ES-I3 (cell line): ENCODE measurements around the gene SMIM38.

Source experiments
- H3K36me3 ChIP-seq: 2 replicates; pipeline ENCODE4 v1.6.1; 2013; ENCODE audit warnings: mild to moderate bottlenecking, low read length, control low read depth, moderate library complexity; ENCODE audit not compliant: insufficient read depth
- H3K4me1 ChIP-seq: 2 replicates; pipeline ENCODE4 v1.6.1; 2013; ENCODE audit warnings: mild to moderate bottlenecking, control low read depth, low read length; ENCODE audit not compliant: insufficient read depth
- H3K9ac ChIP-seq: 2 replicates; pipeline ENCODE4 v1.6.1; 2013; ENCODE audit warnings: low read depth, mild to moderate bottlenecking, low read length, moderate library complexity
- H3K9me3 ChIP-seq: 2 replicates; pipeline ENCODE4 v1.6.1; 2013; ENCODE audit warnings: mild to moderate bottlenecking, low read length, moderate library complexity; ENCODE audit not compliant: control insufficient read depth, insufficient read depth

The SMIM38 gene

GRCh38 chr11:69155302-69156234, at the start of gene SMIM38:
Gene SMIM38, plus strand, starts transcription at chr11:69155935. Its CDS starts 1,912 bp downstream, at chr11:69157847.
- Histone ChIP-seq H3K9me3 (no peaks in the 10 kb centered on the region; the same call in 1 of the 2 replicates), H3K4me1 (peaks cover 23% of the 10 kb centered on the region), H3K9ac (no peak within 1 kb of the TSS), H3K36me3 (no peaks in the 10 kb centered on the region; the same call in 1 of the 2 replicates)

- no peak overlapping the region for H3K9ac ChIP-seq
- H3K9me3 ChIP-seq, result no peaks in the 10 kb centered on the region
- H3K4me1 ChIP-seq, result peaks cover 4% of the 10 kb centered on the region; the same call in 1 of the 2 replicates
- H3K36me3 ChIP-seq, result no peaks in the 10 kb centered on the region
Measured at GRCh38 chr11:69106031-69106811, 49.5 kb upstream of the SMIM38 start.

- Histone ChIP-seq H3K9ac (no peak overlapping the region), H3K36me3 (no peaks in the 10 kb centered on the region), H3K4me1 (no peaks in the 10 kb centered on the region), H3K9me3 (no peaks in the 10 kb centered on the region)
Measured at GRCh38 chr11:69107413-69107812, 48.3 kb upstream of the SMIM38 start.

GRCh38 chr11:69108030-69108429, 47.7 kb upstream of the SMIM38 start:
- Histone ChIP-seq H3K9ac (no peak overlapping the region), H3K36me3 (no peaks in the 10 kb centered on the region), H3K4me1 (no peaks in the 10 kb centered on the region), H3K9me3 (no peaks in the 10 kb centered on the region)

- Histone ChIP-seq H3K9ac (no peak overlapping the region), H3K9me3 (no peaks in the 10 kb centered on the region), H3K4me1 (no peaks in the 10 kb centered on the region), H3K36me3 (no peaks in the 10 kb centered on the region)
Measured at GRCh38 chr11:69108559-69108958, 47.2 kb upstream of the SMIM38 start.

- Histone ChIP-seq H3K4me1 (no peaks in the 10 kb centered on the region), H3K36me3 (no peaks in the 10 kb centered on the region), H3K9ac (no peak overlapping the region), H3K9me3 (no peaks in the 10 kb centered on the region)
Measured at GRCh38 chr11:69109101-69109500, 46.6 kb upstream of the SMIM38 start.

GRCh38 chr11:69110451-69110850, 45.3 kb upstream of the SMIM38 start:
- no peaks in the 10 kb centered on the region for H3K9me3 ChIP-seq
- H3K4me1 ChIP-seq, result no peaks in the 10 kb centered on the region
- H3K9ac ChIP-seq, result no peak overlapping the region
- no peaks in the 10 kb centered on the region for H3K36me3 ChIP-seq

- H3K9me3 ChIP-seq, result no peaks in the 10 kb centered on the region
- H3K9ac ChIP-seq, result no peak overlapping the region
- H3K36me3 ChIP-seq, result no peaks in the 10 kb centered on the region
- H3K4me1 ChIP-seq, result no peaks in the 10 kb centered on the region; the same call in 1 of the 2 replicates
Measured at GRCh38 chr11:69111624-69112542, 43.9 kb upstream of the SMIM38 start.

GRCh38 chr11:69113226-69113625, 42.5 kb upstream of the SMIM38 start:
- Histone ChIP-seq H3K4me1 (no peaks in the 10 kb centered on the region; the same call in 1 of the 2 replicates), H3K9ac (no peak overlapping the region), H3K9me3 (no peaks in the 10 kb centered on the region), H3K36me3 (no peaks in the 10 kb centered on the region)

GRCh38 chr11:69113646-69114340, 41.9 kb upstream of the SMIM38 start:
- no peaks in the 10 kb centered on the region for H3K9me3 ChIP-seq
- H3K36me3 ChIP-seq, result no peaks in the 10 kb centered on the region
- H3K9ac ChIP-seq, result no peak overlapping the region
- H3K4me1 ChIP-seq, result no peaks in the 10 kb centered on the region; the same call in 1 of the 2 replicates

- no peaks in the 10 kb centered on the region for H3K36me3 ChIP-seq
- H3K4me1 ChIP-seq, result no peaks in the 10 kb centered on the region; the same call in 1 of the 2 replicates
- H3K9ac ChIP-seq, result no peak overlapping the region
- H3K9me3 ChIP-seq, result no peaks in the 10 kb centered on the region
Measured at GRCh38 chr11:69114362-69114761, 41.4 kb upstream of the SMIM38 start.

- H3K36me3 ChIP-seq, result no peaks in the 10 kb centered on the region
- H3K9ac ChIP-seq, result no peak overlapping the region
Measured at GRCh38 chr11:69114811-69115523, 40.8 kb upstream of the SMIM38 start.

More at GRCh38 chr11:69114811-69115523, 40.8 kb upstream of the SMIM38 start:
- H3K4me1 ChIP-seq, result no peaks in the 10 kb centered on the region; the same call in 1 of the 2 replicates
- no peaks in the 10 kb centered on the region for H3K9me3 ChIP-seq
